Stimulated activated CD4-positive, alpha-beta T cell treated with anti-CD3 and anti-CD28 coated beads, TNF-alpha, amount 100 ng/mL, for 4 hours (primary cell): ENCODE measurements around the gene AQP3.
"Not testable (repeated sequence)": the region's sequence is repeated elsewhere in the genome, so short reads cannot be mapped to it uniquely, and the experiment has no call there.

Experiments
- DNase-seq, 3 experiments: peaks; one replicate each; pipeline ENCODE4 v3.0.0-alpha.2; 2020; ENCODE audit warnings: low read depth in 3 of 3

The AQP3 gene

GRCh38 chr9:33465096-33465495 lies 17.7 kb upstream of the AQP3 start:
- no peak for DNase-seq

GRCh38 chr9:33464045-33464636 lies 16.7 kb upstream of the AQP3 start:
- no peak for DNase-seq

GRCh38 chr9:33463151-33463550 lies 15.8 kb upstream of the AQP3 start:
- no peak for DNase-seq

- no peak for DNase-seq
Measured at GRCh38 chr9:33461492-33461891, 14.1 kb upstream of the AQP3 start.

- DNase-seq, result no peak
Measured at GRCh38 chr9:33460854-33461253, 13.5 kb upstream of the AQP3 start.

- DNase-seq, result no peak
Measured at GRCh38 chr9:33459115-33459514, 11.7 kb upstream of the AQP3 start.

- peak in 2 of 3 experiments; percentile 58 to 66 for DNase-seq
Measured at GRCh38 chr9:33458444-33458843, 11.1 kb upstream of the AQP3 start.

- DNase-seq, result no peak
Measured at GRCh38 chr9:33455945-33456344, 8.6 kb upstream of the AQP3 start.

GRCh38 chr9:33455456-33455855 lies 8.1 kb upstream of the AQP3 start:
- not testable (repeated sequence) for DNase-seq

- not testable (repeated sequence) for DNase-seq
Measured at GRCh38 chr9:33454661-33455026, 7.3 kb upstream of the AQP3 start.

- DNase-seq, result no peak
Measured at GRCh38 chr9:33453999-33454660, 6.7 kb upstream of the AQP3 start.

GRCh38 chr9:33453286-33453860 lies 6.0 kb upstream of the AQP3 start:
- no peak for DNase-seq

GRCh38 chr9:33452828-33453271 lies 5.5 kb upstream of the AQP3 start:
- peak in 1 of 3 experiments; percentile 22 for DNase-seq

GRCh38 chr9:33450621-33451146 lies 3.3 kb upstream of the AQP3 start:
- DNase-seq, result no peak

GRCh38 chr9:33449715-33450114 lies 2.3 kb upstream of the AQP3 start:
- DNase-seq, result no peak

GRCh38 chr9:33447799-33448553 lies 583 bp upstream of the AQP3 start:
- DNase-seq, result no peak

GRCh38 chr9:33446240-33446945 lies 1.0 kb downstream of the AQP3 start:
- DNase-seq, result peak in 1 of 3 experiments; percentile 17

GRCh38 chr9:33445389-33446239 lies 1.8 kb downstream of the AQP3 start:
- no peak for DNase-seq

GRCh38 chr9:33443464-33444154 lies 3.8 kb downstream of the AQP3 start:
- DNase-seq, result no peak

- DNase-seq, result no peak
Measured at GRCh38 chr9:33443047-33443446, 4.3 kb downstream of the AQP3 start.
